GM21717 (cell line): ENCODE results near the gene AP3S2.
"Not testable (repeated sequence)": the region's sequence is repeated elsewhere in the genome, so short reads cannot be mapped to it uniquely, and the experiment has no call there.

ENCODE experiments used
- ATAC-seq: cut with Tn5 transposase; IDR thresholded peaks from one replicate; pipeline ENCODE4 v1.9.1; 2021; ENCODE audit warnings: mild to moderate bottlenecking, moderate library complexity; ENCODE audit not compliant: unreplicated experiment

AP3S2 gene

DNA sequence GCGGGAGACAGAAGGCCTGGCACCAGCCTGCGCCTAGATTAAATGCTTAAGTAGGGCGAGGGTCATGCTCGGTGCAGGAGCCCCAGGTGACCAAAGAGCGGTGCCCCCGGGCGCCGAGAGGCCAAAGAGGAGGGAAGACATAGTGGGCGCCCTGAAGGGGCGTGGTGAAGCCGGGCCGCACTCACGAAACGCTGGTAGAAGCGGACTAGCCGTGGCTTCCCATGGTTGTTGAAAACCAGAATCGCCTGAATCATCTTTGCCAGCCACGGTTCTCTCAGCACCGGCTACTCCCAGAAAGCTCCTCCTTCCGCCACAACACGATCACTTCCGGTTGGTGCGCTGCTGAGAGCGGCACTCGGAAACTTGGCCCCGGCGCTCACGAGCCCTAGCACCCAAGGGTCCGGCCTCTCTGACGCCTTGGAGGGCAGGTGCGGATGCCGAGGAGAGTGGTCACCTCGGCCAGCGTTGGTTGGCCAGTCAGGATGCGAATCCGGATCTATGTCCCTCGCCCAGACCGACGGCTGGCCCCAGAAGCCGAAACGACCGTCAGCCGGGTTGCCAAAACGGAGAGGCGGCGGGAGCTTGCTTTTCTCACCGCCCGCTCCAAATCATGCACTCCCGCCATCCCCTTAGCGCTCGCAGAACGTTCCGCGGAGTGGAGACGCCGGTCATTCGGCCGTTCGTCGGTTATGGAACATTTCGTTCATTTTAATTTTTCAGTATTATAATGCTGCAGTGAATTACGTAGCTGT lies at the start of gene AP3S2:
AP3S2 (minus strand) TSS at position 299 of the 752 bp plus-strand sequence; CDS start at position 254, 45 bp downstream.
- ATAC-seq: peak; percentile 77

DNA sequence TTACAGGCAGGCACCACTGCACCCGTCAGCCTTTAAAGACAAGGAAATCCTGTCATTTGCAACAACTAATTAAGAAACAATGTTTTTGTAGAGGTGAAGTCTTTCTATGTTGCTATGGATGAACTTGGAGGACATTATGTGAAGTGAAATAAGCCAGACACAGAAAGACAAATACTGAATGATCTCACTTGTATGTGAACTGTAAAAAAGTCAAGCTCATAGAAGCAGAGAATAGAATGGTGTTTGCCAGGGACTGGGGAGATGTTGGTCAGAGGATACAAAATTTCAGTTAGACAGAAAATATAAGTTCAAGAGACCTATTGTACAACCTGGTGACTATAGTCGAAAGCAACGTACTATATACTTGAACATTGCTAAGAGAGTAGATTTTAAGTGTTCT lies 46.1 kb upstream of the AP3S2 start:
- no peak for ATAC-seq

DNA sequence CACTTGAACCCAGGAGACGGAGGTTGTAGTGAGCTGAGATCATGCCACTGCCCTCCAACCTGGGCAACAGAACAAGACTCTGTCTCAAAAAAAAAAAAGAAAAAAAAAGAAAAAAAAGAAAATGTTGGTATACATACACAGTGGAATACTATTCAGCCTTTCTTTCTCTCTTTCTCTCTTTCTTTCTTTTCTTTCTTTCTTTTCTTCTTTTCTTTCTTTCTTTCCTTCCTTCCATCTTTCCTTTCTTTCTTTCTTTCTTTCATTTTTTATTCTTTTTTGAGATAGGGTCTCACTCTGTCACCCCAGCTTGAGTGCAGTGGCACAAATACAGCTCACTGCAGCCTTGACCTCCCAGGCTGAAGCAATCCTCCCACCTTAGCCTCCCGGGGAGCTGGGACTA lies 45.6 kb upstream of the AP3S2 start:
- ATAC-seq: not testable (repeated sequence)

DNA sequence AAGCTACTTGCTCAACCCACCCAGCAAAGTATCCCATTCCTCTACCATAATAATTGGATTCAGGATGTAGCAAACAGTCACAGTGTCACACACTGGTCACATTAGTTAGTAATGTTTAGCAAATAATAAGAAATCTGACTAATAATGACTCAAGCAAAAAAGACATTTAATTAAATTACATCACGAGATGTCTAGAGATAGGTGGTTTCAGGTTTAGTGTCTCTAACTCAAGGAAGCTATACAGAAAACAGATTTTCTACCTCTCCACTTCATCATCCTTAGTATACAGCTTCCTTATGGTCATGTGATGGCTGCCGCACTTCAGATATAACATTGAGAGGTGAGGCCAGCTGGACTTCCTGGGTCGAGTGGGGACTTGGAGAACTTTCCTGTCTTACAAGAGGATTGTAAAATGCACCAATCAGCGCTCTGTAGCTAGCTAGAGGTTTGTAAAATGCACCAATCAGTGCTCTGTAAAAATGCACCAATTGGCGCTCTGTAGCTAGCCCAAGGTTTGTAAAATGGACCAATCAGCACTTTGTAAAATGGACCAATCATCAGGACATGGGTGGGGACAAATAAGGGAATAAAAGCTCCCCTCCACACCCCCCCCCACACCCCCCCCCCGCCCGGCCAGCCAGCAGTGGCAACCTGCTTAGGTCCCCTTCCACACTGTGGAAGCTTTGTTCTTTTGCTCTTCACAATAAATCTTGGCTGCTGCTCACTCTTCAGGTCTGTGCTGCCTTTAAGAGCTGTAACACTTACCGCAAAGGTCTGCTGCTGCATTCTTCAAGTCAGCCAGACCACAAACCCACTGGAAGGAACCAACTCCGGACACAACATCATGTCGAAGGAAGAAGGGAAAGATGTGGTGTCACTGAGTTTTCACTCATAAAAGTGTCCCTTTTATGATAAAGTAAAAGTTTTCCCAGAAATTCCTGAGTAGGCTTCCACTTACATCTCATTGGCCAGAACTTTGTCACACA lies 43.9 kb upstream of the AP3S2 start:
- no peak for ATAC-seq

DNA sequence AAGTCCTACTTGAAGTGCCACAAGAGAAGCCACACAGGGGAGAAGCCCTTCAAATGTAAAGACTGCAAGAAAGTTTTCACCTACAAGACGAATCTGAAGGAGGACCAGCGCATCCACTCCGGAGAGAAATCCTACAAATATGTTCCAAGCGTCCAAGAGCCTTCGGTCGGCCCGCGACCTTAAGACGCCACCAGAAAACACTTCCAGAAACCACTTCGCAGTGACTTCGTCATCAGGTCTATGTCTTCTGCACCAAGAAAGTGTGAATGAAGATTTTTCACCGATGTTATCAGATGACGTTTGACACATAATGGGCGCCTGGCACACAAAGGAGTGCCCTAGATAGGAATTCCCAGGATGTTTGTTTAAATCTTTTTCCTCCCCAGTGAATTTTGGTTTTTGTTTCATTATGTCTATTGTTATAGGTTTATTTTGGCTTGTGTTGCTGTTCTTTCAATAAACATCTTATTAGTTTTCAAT lies 43.0 kb upstream of the AP3S2 start:
- ATAC-seq: no peak

DNA sequence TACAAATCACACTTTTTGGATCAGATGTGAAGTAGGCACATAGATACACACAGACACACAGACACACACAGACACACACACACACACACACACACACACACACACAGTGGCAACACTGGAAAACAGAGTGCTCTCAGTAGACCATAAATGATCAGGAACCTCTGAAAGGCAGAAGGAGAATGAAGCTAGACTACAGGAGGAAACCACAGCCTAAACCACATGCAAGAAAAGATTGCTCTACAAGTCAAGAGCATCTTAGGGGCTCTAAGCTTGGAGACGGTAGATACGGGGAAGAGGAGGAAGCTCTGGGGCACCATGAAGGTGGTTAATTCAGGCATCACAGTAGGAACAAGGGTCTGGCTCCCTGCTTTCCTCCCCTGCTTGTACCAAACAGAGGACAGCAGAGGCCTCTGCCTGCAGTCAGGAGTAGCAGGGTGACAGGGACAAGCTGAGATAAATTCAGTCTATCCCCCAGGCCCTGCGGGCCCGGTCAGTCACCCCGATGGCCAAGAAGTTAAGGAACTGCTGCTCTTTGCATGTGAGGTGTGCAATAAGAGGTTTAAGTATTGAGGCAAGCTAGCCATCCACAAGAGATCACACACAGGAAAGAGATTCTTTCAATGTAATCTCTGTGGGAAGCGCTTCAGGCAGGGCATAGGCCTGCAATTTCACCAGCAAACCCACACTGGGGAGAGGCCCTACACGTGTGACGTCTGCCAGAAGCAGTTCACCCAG lies 42.4 kb upstream of the AP3S2 start:
- no peak for ATAC-seq

DNA sequence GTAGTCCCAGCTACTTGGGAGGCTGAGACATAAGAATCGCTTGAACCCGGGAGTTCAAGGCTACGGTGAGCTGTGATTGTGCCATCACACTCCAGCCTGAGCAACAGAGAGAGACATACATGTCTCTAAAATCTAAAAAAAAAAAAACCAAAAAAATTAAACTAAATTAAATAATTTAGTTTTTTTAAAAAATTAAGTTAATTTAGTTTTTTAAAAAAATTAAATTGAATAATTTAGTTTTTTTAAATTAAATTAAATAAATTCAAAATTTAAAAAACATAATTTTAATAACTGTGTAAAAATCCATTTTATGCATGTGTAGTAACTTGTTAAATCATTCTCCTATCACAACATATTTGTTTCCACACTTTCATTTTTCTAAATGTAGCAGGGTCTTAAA lies 39.1 kb upstream of the AP3S2 start:
- no peak for ATAC-seq

DNA sequence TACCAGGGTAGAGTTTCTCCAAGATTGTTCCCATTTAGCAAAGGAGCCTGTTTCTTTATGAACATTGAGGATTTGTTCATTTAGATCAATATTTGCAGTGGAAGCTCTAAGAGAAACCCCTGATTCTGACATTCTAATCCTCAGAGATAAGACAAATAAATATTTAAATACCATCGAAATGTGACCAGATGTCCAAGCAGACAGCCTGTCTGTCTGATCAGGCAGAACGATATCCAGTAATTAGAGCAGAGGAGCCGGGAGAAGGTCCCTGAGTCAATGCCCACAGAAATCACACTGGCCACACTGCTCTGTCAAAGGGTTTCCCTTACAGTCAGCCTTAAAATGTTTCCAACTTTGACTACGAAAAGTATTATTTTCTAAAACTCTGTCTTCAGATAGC lies 34.6 kb upstream of the AP3S2 start:
- ATAC-seq: no peak

DNA sequence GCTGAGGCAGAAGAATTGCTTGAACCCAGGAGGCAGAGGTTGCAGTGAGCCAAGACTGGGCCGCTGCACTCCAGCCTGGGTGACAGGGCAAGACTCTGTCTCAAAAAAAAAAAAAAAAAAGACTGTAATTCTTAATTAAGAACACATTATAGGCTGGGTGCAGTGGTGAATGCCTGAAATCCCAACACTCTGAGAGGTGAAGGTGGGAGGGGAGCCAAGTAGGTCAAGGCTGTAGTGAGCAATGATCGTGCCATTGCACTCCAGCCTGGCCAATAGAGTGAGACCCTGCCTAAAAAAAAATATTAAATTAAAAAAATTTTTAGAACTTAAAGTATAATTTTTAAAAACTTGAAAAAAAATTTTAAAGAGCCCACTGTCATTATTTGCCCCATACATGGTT lies 32.4 kb upstream of the AP3S2 start:
- no peak for ATAC-seq

DNA sequence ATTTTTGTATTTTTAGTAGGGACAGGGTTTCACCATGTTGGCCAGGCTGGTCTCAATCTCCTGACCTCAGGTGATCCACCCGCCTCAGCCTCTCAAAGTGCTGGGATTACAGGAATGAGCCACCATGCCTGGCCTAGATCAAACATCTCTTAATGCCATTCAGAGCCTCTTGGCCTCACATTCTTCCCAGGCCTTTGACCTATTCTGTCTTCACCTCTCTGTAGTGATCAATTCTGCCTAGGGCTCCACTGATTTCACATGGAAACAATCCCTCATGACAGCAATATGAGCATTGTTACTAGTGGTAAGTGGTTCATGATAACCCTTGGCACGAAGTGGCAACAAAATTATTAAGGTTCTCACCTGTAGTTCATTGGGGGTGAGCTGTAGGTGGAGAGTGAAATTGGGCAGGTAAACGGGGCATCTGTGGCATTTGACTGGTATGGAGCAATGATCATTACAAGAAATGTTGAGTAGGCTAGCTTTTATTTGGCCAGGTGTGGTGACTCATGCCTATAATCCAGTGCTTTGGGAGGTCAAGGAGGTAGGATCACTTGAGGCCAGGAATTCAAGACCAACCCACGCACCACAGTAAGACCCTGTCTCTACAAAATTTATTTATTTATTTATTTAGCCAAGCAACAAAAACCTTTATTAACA lies 23.8 kb upstream of the AP3S2 start:
- no peak for ATAC-seq

DNA sequence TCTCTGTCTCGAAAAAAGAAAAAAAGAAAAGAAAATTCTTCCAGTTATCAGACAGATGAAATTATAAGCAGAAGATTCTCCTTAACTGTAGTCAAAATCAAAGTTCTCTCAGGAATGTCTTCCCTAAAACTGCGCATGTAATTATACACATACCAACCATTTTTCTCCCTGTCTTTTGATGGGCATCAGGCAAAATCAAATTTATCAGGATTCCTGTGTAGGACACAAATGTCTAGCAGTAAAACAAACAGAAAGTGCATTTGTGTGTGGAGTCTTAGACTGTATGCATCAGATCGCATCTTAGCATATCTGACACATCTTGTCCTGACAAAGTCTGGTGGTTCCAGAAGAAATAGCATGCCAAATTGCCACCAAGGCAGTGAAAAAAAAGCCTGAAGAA lies 22.9 kb upstream of the AP3S2 start:
- ATAC-seq: no peak

DNA sequence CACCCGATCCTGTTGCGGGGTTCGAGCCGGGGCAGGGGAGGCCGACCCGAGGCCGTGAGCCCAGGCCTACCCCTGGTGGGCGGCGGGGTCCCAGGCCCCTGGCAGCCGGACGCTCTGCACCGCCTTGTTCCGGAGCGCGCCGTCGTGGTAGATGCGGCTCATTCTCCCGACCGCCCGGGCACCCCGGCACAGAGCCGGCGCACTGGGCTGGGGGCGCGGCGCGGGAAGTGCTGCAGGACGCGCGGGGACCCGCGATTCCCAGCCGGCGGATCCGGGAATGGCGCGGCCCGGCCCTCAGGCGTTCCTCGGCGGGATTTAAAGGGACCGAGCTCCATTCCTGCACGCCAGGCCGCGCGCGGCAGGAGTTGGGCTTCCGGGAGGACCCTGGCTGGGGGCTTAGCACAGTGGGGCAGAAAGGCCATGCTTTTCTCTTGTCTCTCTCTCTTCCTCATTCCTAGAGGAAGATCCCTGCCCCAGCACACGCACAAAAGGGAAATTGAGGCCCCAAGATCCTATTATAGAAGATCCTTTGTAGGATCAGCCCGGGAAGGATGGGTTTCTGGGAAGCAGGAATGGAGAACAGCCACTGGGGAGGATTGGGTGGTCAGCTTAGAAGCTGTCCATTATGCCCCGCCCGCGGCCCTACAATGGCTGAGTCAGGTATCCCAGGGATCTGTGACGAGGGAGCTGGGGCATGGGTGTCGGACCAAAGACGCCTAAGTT lies 19.0 kb upstream of the AP3S2 start, which contains the start of gene ARPIN:
ARPIN (minus strand) TSS at position 279 of the 723 bp plus-strand sequence; CDS start at position 162, 117 bp downstream.
- ATAC-seq: no peak

DNA sequence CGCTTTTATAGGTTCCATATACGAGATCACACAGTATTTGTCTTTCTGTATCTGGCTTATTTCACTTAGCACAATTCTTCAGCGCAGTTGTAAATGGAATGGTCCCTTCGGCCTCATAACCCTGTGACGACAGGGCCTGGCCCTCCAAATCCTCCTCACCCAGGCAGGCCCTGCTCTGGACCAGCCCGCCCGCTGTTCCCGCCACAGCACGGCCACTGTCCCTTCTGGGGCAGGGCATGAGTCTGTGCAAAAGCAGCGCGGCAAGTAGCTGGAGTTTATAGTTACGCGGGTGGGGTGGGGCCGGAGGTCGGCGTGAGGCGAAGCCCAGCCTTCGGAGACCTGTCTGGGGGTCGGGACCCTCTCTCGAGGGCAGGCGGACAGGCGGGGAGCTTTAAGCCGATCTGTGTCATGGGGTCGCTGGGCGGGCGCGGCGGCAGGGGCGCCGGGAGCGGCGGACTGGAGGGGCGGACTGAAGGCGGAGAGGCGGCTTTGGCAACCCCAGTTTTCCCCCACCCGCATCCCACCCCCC lies 18.4 kb upstream of the AP3S2 start:
- ATAC-seq: no peak

DNA sequence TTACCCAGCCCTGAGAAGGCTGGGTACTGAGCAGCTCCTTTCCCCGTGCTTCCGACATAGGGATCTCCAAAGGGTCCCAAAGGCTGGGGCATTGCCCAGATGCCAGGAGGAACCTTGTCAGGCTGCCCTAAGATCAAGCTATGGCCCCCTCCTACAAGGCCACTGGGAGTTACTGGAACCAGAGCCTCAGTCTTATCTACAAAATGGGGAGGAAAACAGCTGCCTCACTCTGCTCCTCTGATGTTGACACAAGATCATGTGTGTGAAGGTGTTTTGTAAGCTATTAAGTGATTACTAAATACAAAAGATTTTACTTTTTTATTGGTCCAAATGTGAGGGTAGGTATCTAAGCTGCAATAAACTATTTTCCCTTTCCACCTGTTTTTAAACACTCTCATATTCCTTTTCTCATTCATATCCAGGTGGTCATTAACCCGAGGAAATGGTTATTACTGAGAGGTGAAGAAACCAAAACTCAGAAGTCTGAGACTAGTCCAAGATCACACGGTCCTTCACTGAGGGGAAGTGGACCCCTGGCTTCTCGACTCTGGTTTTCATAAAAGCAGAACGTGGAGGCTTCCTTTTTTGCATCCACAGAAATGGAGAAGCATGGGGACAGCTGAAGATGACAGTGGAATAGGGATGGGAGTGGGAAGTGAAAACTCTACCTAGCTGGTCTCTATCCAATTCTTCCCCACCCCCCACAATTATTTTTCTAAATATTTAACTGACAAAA lies 17.3 kb upstream of the AP3S2 start:
- no peak for ATAC-seq

DNA sequence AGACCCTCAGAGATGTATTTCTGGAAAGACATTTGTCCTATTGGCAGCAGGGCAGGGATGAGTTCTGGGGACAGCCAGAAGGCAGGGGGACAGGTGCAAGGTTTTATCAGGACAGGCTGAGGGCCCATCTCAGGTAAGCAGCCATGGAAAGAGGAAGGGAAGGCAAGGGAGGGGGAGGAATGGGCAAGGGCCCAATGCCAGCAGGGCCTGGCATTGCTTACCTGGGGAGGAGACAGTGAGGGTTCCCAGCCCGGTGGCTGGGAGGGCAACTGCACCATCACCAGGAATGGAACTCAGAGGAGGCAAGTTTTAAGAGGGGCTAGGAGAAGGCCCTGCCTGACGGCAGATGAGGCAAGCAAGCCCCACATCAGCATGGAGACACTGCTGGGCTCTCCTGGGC lies 15.8 kb upstream of the AP3S2 start:
- ATAC-seq: no peak

DNA sequence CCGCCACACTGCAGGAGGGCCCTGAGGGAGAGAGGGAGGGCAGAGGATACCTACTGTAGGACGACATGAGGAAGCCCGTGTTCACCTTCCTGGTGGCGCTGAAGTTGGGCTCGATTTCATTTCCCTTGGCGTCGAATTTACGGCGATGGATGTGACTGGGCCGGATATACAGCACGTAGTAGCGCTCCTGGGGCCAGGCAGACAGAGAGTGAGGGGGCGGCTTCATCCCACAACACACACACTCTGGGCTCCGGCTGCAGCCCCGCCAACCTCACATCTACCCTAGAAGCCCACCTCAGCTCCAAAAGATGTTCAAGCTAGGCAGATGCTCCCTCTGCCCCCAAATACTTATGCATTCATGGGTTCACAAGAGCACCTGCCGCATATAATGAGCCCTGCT lies 14.4 kb upstream of the AP3S2 start:
- ATAC-seq: no peak

DNA sequence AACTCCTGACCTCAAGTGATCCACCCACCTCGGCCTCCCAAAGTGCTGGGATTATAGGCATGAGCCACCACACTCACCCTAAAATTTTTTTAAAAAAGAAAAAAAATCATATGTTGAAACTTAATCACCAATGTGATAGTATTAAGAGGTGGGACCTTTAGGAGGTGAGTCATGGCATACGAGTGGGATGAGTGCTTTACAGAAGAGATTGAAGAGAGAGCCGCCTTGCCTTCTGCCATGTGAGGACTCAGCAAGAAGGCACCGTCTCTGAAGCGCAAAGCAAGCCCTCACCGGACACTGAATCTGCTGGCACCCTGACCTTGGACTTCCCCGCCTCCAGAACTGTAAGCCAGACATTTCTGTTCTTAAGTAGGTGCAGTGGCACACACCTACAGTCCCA lies 13.5 kb upstream of the AP3S2 start:
- no peak for ATAC-seq

DNA sequence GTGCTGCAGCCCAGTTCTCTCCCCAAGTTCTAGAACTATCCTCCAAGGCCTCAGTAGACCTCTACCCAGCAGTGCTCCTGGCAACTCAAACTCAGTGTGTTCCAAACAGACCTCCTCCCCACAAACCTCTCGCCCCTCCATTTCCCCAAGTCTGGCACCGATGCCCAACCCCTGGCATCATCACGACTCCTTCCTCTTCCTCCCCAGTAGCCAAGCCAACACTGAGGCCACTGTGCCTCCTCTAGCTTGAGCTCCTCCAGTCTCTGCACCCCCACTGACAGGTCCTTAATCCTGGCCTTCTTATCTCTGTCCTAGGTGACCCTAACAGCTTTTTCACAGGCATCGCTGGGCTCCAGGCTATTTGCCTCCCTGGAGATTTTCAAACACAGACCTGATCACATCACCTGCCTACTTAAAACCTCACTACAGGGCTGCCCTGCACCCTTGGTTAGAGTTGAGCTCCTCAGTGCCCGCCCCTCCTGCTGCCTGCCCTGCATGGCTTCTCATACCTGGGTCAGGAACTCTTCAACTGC lies 12.1 kb upstream of the AP3S2 start:
- ATAC-seq: no peak

DNA sequence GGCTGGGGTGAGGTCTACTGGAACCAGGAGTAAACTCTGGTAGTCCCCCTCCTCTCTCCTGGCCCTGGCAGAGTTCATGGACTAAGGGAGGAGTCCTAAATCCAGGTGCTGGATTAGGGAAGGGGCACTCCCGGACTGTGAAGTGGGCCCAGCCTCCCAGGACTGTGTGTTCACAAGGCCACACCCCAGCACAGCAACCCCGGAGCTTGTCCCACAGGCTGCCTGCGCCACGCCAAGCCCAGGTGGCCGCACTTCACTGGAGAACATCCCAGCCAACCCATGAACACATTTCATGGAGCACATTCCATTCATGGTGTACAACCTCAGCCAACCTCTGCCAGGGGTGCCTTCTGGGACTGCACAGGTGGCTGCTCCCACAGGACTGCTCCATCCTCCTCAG lies 10.7 kb upstream of the AP3S2 start:
- ATAC-seq: no peak
